Measurements from ENCODE around the gene UBE2D3.

UBE2D3 gene

GRCh38 chr4:102783006-102783405 lies 44.3 kb downstream of the UBE2D3 start:
- no peak overlapping the region for H3K4me3 ChIP-seq (ENCODE audit: low read length)
- no peaks in the 10 kb centered on the region for H3K36me3 ChIP-seq (ENCODE audit: control insufficient read depth, insufficient read depth, low read length)
- H3K4me1 ChIP-seq (ENCODE audit: control insufficient read depth, insufficient read depth, low read length), result peaks cover 19% of the 10 kb centered on the region
- no peaks in the 10 kb centered on the region for H3K9me3 ChIP-seq (ENCODE audit: control insufficient read depth, low read length)
- H3K27me3 ChIP-seq (ENCODE audit: control insufficient read depth, insufficient read depth, low read length), result no peaks in the 10 kb centered on the region
- H3K9ac ChIP-seq (ENCODE audit: low read length), result no peak overlapping the region

- Histone ChIP-seq H3K9me3 (ENCODE audit: control insufficient read depth, low read length) (no peaks in the 10 kb centered on the region), H3K9ac (ENCODE audit: low read length) (no peak overlapping the region), H3K4me3 (ENCODE audit: low read length) (no peak overlapping the region), H3K36me3 (ENCODE audit: control insufficient read depth, insufficient read depth, low read length) (no peaks in the 10 kb centered on the region), H3K4me1 (ENCODE audit: control insufficient read depth, insufficient read depth, low read length) (peaks cover 19% of the 10 kb centered on the region), H3K27me3 (ENCODE audit: control insufficient read depth, insufficient read depth, low read length) (no peaks in the 10 kb centered on the region)
These were observed 45.8 kb downstream of the UBE2D3 start for GRCh38 chr4:102781570-102781969.

GRCh38 chr4:102780476-102781144 lies 46.7 kb downstream of the UBE2D3 start:
- H3K9ac ChIP-seq (ENCODE audit: low read length), result no peak overlapping the region
- peaks cover 19% of the 10 kb centered on the region for H3K4me1 ChIP-seq (ENCODE audit: control insufficient read depth, insufficient read depth, low read length)
- no peaks in the 10 kb centered on the region for H3K36me3 ChIP-seq (ENCODE audit: control insufficient read depth, insufficient read depth, low read length)
- no peak overlapping the region for H3K4me3 ChIP-seq (ENCODE audit: low read length)
- H3K27me3 ChIP-seq (ENCODE audit: control insufficient read depth, insufficient read depth, low read length), result no peaks in the 10 kb centered on the region
- H3K9me3 ChIP-seq (ENCODE audit: control insufficient read depth, low read length), result no peaks in the 10 kb centered on the region

- Histone ChIP-seq H3K36me3 (ENCODE audit: control insufficient read depth, insufficient read depth, low read length) (no peaks in the 10 kb centered on the region), H3K4me1 (ENCODE audit: control insufficient read depth, insufficient read depth, low read length) (peaks cover 19% of the 10 kb centered on the region), H3K27me3 (ENCODE audit: control insufficient read depth, insufficient read depth, low read length) (no peaks in the 10 kb centered on the region), H3K9me3 (ENCODE audit: control insufficient read depth, low read length) (no peaks in the 10 kb centered on the region), H3K4me3 (ENCODE audit: low read length) (no peak overlapping the region), H3K9ac (ENCODE audit: low read length) (no peak overlapping the region)
These were observed 48.1 kb downstream of the UBE2D3 start for GRCh38 chr4:102779204-102779603.

GRCh38 chr4:102778720-102779119 lies 48.6 kb downstream of the UBE2D3 start:
- H3K4me3 ChIP-seq (ENCODE audit: low read length), result no peak overlapping the region

GRCh38 chr4:102775805-102776204 lies 51.5 kb downstream of the UBE2D3 start:
- Histone ChIP-seq H3K9ac (ENCODE audit: low read length) (no peak overlapping the region), H3K4me3 (ENCODE audit: low read length) (no peak overlapping the region), H3K9me3 (ENCODE audit: control insufficient read depth, low read length) (no peaks in the 10 kb centered on the region), H3K4me1 (ENCODE audit: control insufficient read depth, insufficient read depth, low read length) (peaks cover 17% of the 10 kb centered on the region), H3K36me3 (ENCODE audit: control insufficient read depth, insufficient read depth, low read length) (no peaks in the 10 kb centered on the region), H3K27me3 (ENCODE audit: control insufficient read depth, insufficient read depth, low read length) (no peaks in the 10 kb centered on the region)

More at GRCh38 chr4:102778720-102779119, 48.6 kb downstream of the UBE2D3 start:
- Histone ChIP-seq H3K36me3 (ENCODE audit: control insufficient read depth, insufficient read depth, low read length) (no peaks in the 10 kb centered on the region), H3K4me1 (ENCODE audit: control insufficient read depth, insufficient read depth, low read length) (peaks cover 19% of the 10 kb centered on the region), H3K9me3 (ENCODE audit: control insufficient read depth, low read length) (no peaks in the 10 kb centered on the region), H3K27me3 (ENCODE audit: control insufficient read depth, insufficient read depth, low read length) (no peaks in the 10 kb centered on the region), H3K9ac (ENCODE audit: low read length) (no peak overlapping the region)

- Histone ChIP-seq H3K9ac (ENCODE audit: low read length) (no peak overlapping the region), H3K27me3 (ENCODE audit: control insufficient read depth, insufficient read depth, low read length) (no peaks in the 10 kb centered on the region), H3K4me3 (ENCODE audit: low read length) (no peak overlapping the region), H3K4me1 (ENCODE audit: control insufficient read depth, insufficient read depth, low read length) (peaks cover 6% of the 10 kb centered on the region), H3K36me3 (ENCODE audit: control insufficient read depth, insufficient read depth, low read length) (no peaks in the 10 kb centered on the region), H3K9me3 (ENCODE audit: control insufficient read depth, low read length) (no peaks in the 10 kb centered on the region)
These were observed 53.1 kb downstream of the UBE2D3 start for GRCh38 chr4:102774254-102774653.

GRCh38 chr4:102772738-102773340 lies 54.5 kb downstream of the UBE2D3 start:
- H3K9ac ChIP-seq (ENCODE audit: low read length), result no peak overlapping the region
- no peaks in the 10 kb centered on the region for H3K36me3 ChIP-seq (ENCODE audit: control insufficient read depth, insufficient read depth, low read length)
- no peaks in the 10 kb centered on the region for H3K4me1 ChIP-seq (ENCODE audit: control insufficient read depth, insufficient read depth, low read length)
- H3K4me3 ChIP-seq (ENCODE audit: low read length), result no peak overlapping the region
- H3K9me3 ChIP-seq (ENCODE audit: control insufficient read depth, low read length), result no peaks in the 10 kb centered on the region
- H3K27me3 ChIP-seq (ENCODE audit: control insufficient read depth, insufficient read depth, low read length), result no peaks in the 10 kb centered on the region

GRCh38 chr4:102764901-102765300 lies 62.5 kb downstream of the UBE2D3 start:
- peaks cover 7% of the 10 kb centered on the region for H3K4me1 ChIP-seq (ENCODE audit: control insufficient read depth, insufficient read depth, low read length)

GRCh38 chr4:102761906-102762305 lies 65.4 kb downstream of the UBE2D3 start:
- Histone ChIP-seq H3K4me3 (ENCODE audit: low read length) (no peak overlapping the region), H3K9ac (ENCODE audit: low read length) (peak overlapping the region; percentile 69), H3K4me1 (ENCODE audit: control insufficient read depth, insufficient read depth, low read length) (peaks cover 19% of the 10 kb centered on the region), H3K36me3 (ENCODE audit: control insufficient read depth, insufficient read depth, low read length) (no peaks in the 10 kb centered on the region), H3K9me3 (ENCODE audit: control insufficient read depth, low read length) (no peaks in the 10 kb centered on the region), H3K27me3 (ENCODE audit: control insufficient read depth, insufficient read depth, low read length) (no peaks in the 10 kb centered on the region)

More at GRCh38 chr4:102764901-102765300, 62.5 kb downstream of the UBE2D3 start:
- Histone ChIP-seq H3K27me3 (ENCODE audit: control insufficient read depth, insufficient read depth, low read length) (no peaks in the 10 kb centered on the region), H3K36me3 (ENCODE audit: control insufficient read depth, insufficient read depth, low read length) (no peaks in the 10 kb centered on the region), H3K9me3 (ENCODE audit: control insufficient read depth, low read length) (no peaks in the 10 kb centered on the region), H3K4me3 (ENCODE audit: low read length) (no peak overlapping the region), H3K9ac (ENCODE audit: low read length) (no peak overlapping the region)

GRCh38 chr4:102761296-102761701 lies 66.1 kb downstream of the UBE2D3 start:
- Histone ChIP-seq H3K9ac (ENCODE audit: low read length) (peak overlapping the region; percentile 69), H3K9me3 (ENCODE audit: control insufficient read depth, low read length) (no peaks in the 10 kb centered on the region), H3K4me1 (ENCODE audit: control insufficient read depth, insufficient read depth, low read length) (peaks cover 19% of the 10 kb centered on the region), H3K36me3 (ENCODE audit: control insufficient read depth, insufficient read depth, low read length) (no peaks in the 10 kb centered on the region), H3K27me3 (ENCODE audit: control insufficient read depth, insufficient read depth, low read length) (no peaks in the 10 kb centered on the region), H3K4me3 (ENCODE audit: low read length) (peak overlapping the region; percentile 85)

- Histone ChIP-seq H3K4me3 (ENCODE audit: low read length) (peak within 1 kb of the TSS; percentile 85), H3K9ac (ENCODE audit: low read length) (peak within 1 kb of the TSS; percentile 69), H3K36me3 (ENCODE audit: control insufficient read depth, insufficient read depth, low read length) (no peaks in the 10 kb centered on the region), H3K9me3 (ENCODE audit: control insufficient read depth, low read length) (no peaks in the 10 kb centered on the region), H3K27me3 (ENCODE audit: control insufficient read depth, insufficient read depth, low read length) (no peaks in the 10 kb centered on the region), H3K4me1 (ENCODE audit: control insufficient read depth, insufficient read depth, low read length) (peaks cover 19% of the 10 kb centered on the region)
These were observed 66.6 kb downstream of the UBE2D3 start, which contains the start of gene MANBA for GRCh38 chr4:102760645-102761295. Gene MANBA, minus strand, starts transcription at chr4:102760968. Its CDS starts 74 bp downstream, at chr4:102760894.

Measured in mucosa of stomach (tissue), 1 donor.